Coronary artery (tissue), 2 donors: Measurements from ENCODE around the gene GRID1.

Experiments used
- DNase-seq: peaks from one replicate; pipeline ENCODE4 v3.0.0-alpha.2; 2017; ENCODE audit warnings: low spot score
- H3K27ac ChIP-seq, 2 donors: fragments of 200-600 bp; sonication (generic); one replicate each; pipeline ENCODE4 v1.5.1; 2016 to 2019
- H3K4me3 ChIP-seq: fragments of 200-600 bp; sonication (generic); 2 replicates; pipeline ENCODE4 v1.5.1; 2016; ENCODE audit warnings: mild to moderate bottlenecking, moderate library complexity
- CTCF ChIP-seq: fragments of 200-600 bp; sonication (generic); IDR thresholded peaks from one replicate; pipeline ENCODE4 v1.5.1; 2019; ENCODE audit warnings: antibody characterized with exemption

Gene GRID1

GRCh38 chr10:85927952-85928665, 438.5 kb downstream of the GRID1 start:
- Histone ChIP-seq H3K27ac (no peak overlapping the region), H3K4me3 (no peak overlapping the region)
- TF ChIP-seq CTCF: no peak
- peak; percentile 36 for DNase-seq

- TF ChIP-seq CTCF: no peak
- Histone ChIP-seq H3K27ac (no peak overlapping the region), H3K4me3 (no peak overlapping the region)
- peak; percentile 33 for DNase-seq
Observed at GRCh38 chr10:85926986-85927385, 439.6 kb downstream of the GRID1 start.

GRCh38 chr10:85926136-85926535, 440.5 kb downstream of the GRID1 start:
- no peak for TF ChIP-seq CTCF
- no peak overlapping the region for H3K27ac ChIP-seq
- no peak overlapping the region for H3K4me3 ChIP-seq
- no peak for DNase-seq

GRCh38 chr10:85925201-85925750, 441.3 kb downstream of the GRID1 start:
- TF ChIP-seq CTCF: no peak
- H3K27ac ChIP-seq: no peak overlapping the region
- no peak for DNase-seq
- H3K4me3 ChIP-seq: no peak overlapping the region

GRCh38 chr10:85924382-85925102, 442.1 kb downstream of the GRID1 start:
- Histone ChIP-seq H3K4me3 (no peak overlapping the region), H3K27ac (no peak overlapping the region)
- DNase-seq: no peak
- TF ChIP-seq CTCF: no peak

- H3K27ac ChIP-seq: no peak overlapping the region
- no peak for TF ChIP-seq CTCF
- DNase-seq: no peak
Observed at GRCh38 chr10:85922356-85923129, 444.1 kb downstream of the GRID1 start.

More at GRCh38 chr10:85922356-85923129, 444.1 kb downstream of the GRID1 start:
- H3K4me3 ChIP-seq: no peak overlapping the region
